ENCODE measurements around the gene MYL10.

GRCh38 chr7:101676062-101676598 is 47.0 kb upstream of the MYL10 start:
- no peak for TF ChIP-seq POLR2A (IDR thresholded peaks at IDR 0.05; ENCODE audit: control extremely low read depth in 1 of 2, low read depth in 2 of 2, low read length in 2 of 2)
- no peak for TF ChIP-seq CTCF (IDR thresholded peaks at IDR 0.05; ENCODE audit: control extremely low read depth in 1 of 3, insufficient read depth in 1 of 3, low read depth in 1 of 3, low read length in 3 of 3)
- no peak for TF ChIP-seq ZNF274 (IDR thresholded peaks at IDR 0.05; ENCODE audit: borderline replicate concordance, extremely low read depth, low read length)
- no peak for TF ChIP-seq BRCA1 (IDR thresholded peaks at IDR 0.05; ENCODE audit: low read depth, low read length)
- TF ChIP-seq POLR2AphosphoS5 (IDR thresholded peaks at IDR 0.05; ENCODE audit: low read depth, low read length): no peak
- TF ChIP-seq E2F6 (IDR thresholded peaks at IDR 0.05): no peak
- TF ChIP-seq SP1 (IDR thresholded peaks at IDR 0.05; ENCODE audit: low read depth, low read length): no peak
